ENCODE measurements around the gene VRK2.

VRK2 gene

GRCh38 chr2:58197894-58198293 lies 151.3 kb downstream of the VRK2 start:
- Histone ChIP-seq H2BK120ac (ENCODE audit: low read depth, low read length) (no peak overlapping the region), H2AK5ac (ENCODE audit: low read depth, low read length) (no peak overlapping the region), H2BK15ac (ENCODE audit: low read length) (no peak overlapping the region), H3K27ac (replicated peaks; ENCODE audit: low read length) (no peak overlapping the region), H3K36me3 (replicated peaks in 1 of 2; ENCODE audit: control insufficient read depth in 2 of 2, insufficient read depth in 2 of 2, low read length in 2 of 2) (peaks cover 2 to 81% of the 10 kb centered on the region in 2 donors), H3K9me3 (replicated peaks in 1 of 2; ENCODE audit: control insufficient read depth in 2 of 2, insufficient read depth in 1 of 2, low read depth in 1 of 2, low read length in 2 of 2) (no peaks in the 10 kb centered on the region), H3K14ac (ENCODE audit: low read length) (no peak overlapping the region), H3K79me1 (ENCODE audit: low read depth, low read length) (peaks cover 2% of the 10 kb centered on the region), H2BK12ac (ENCODE audit: low read length) (no peak overlapping the region), H3K4me3 (ENCODE audit: low read length in 2 of 2) (no peak overlapping the region), H3K23ac (ENCODE audit: low read depth, low read length, poor library complexity) (no peak overlapping the region), H3K4ac (ENCODE audit: low read length) (no peak overlapping the region), H3K9ac (ENCODE audit: low read depth, low read length, poor library complexity) (no peak overlapping the region), H3K27me3 (ENCODE audit: control insufficient read depth in 3 of 3, insufficient read depth in 3 of 3, low read depth in 1 of 3, low read length in 3 of 3) (no peaks in the 10 kb centered on the region), H3K4me2 (ENCODE audit: insufficient read depth, low read length, poor library complexity, severe bottlenecking) (no peak overlapping the region), H2BK5ac (ENCODE audit: low read length) (no peak overlapping the region), H4K8ac (ENCODE audit: low read depth, low read length) (no peak overlapping the region), H4K91ac (ENCODE audit: low read depth, low read length, poor library complexity) (no peak overlapping the region), H3K4me1 (ENCODE audit: control insufficient read depth in 2 of 2, insufficient read depth in 1 of 2, low read depth in 1 of 2, low read length in 2 of 2) (no peaks in the 10 kb centered on the region), H2AFZ (ENCODE audit: low read length) (no peak overlapping the region), H3K18ac (ENCODE audit: low read length) (no peak overlapping the region)
- no CpG with 5 or more reads among the region's 2 CpGs for WGBS, 2 donors (ENCODE audit: extremely low coverage in 2 of 2, insufficient read length in 2 of 2, insufficient replicate concordance in 1 of 2)
- DNase-seq (ENCODE audit: low spot score): no peak

DNA sequence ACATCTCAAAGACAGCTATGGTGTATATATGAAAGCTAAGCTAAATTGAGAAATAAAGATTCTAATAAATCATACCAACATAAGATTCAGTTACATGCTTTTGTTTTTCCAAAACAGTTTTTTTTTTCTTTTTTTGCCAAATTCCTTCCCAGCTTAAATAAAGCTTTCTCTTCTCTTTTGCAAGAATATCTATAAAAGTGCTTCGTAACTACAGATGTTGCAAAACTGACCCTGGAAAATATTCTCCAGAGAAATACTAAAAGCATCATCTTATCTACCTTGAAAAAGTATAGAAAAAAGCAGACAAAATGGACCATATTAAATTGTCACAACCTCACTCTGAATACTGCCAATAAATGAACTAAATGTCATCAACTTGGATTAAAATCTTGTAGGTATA lies 155.8 kb downstream of the VRK2 start:
- H4K8ac ChIP-seq (ENCODE audit: low read depth, low read length): no peak overlapping the region
- peaks cover 0 to 75% of the 10 kb centered on the region in 2 donors for H3K36me3 ChIP-seq (replicated peaks in 1 of 2; ENCODE audit: control insufficient read depth in 2 of 2, insufficient read depth in 2 of 2, low read length in 2 of 2)
- H2BK12ac ChIP-seq (ENCODE audit: low read length): no peak overlapping the region
- H3K23ac ChIP-seq (ENCODE audit: low read depth, low read length, poor library complexity): no peak overlapping the region
- no peaks in the 10 kb centered on the region for H3K79me1 ChIP-seq (ENCODE audit: low read depth, low read length)
- no peaks in the 10 kb centered on the region for H3K9me3 ChIP-seq (replicated peaks in 1 of 2; ENCODE audit: control insufficient read depth in 2 of 2, insufficient read depth in 1 of 2, low read depth in 1 of 2, low read length in 2 of 2)
- no peak overlapping the region for H3K14ac ChIP-seq (ENCODE audit: low read length)
- no peak overlapping the region for H3K27ac ChIP-seq (replicated peaks; ENCODE audit: low read length)
- H3K9ac ChIP-seq (ENCODE audit: low read depth, low read length, poor library complexity): no peak overlapping the region
- no peak overlapping the region for H3K18ac ChIP-seq (ENCODE audit: low read length)
- WGBS, 2 donors (ENCODE audit: extremely low coverage in 2 of 2, insufficient read length in 2 of 2, insufficient replicate concordance in 1 of 2): no CpG with 5 or more reads among the region's 1 CpG
- no peak overlapping the region for H3K4me2 ChIP-seq (ENCODE audit: insufficient read depth, low read length, poor library complexity, severe bottlenecking)
- H3K27me3 ChIP-seq (ENCODE audit: control insufficient read depth in 3 of 3, insufficient read depth in 3 of 3, low read depth in 1 of 3, low read length in 3 of 3): no peaks in the 10 kb centered on the region
- no peak overlapping the region for H4K91ac ChIP-seq (ENCODE audit: low read depth, low read length, poor library complexity)
- no peak overlapping the region for H2AK5ac ChIP-seq (ENCODE audit: low read depth, low read length)
- H3K4ac ChIP-seq (ENCODE audit: low read length): no peak overlapping the region
- no peak overlapping the region for H3K4me3 ChIP-seq (ENCODE audit: low read length in 2 of 2)
- DNase-seq (ENCODE audit: low spot score): no peak
- H2BK120ac ChIP-seq (ENCODE audit: low read depth, low read length): no peak overlapping the region
- H2AFZ ChIP-seq (ENCODE audit: low read length): no peak overlapping the region
- H2BK15ac ChIP-seq (ENCODE audit: low read length): no peak overlapping the region
- no peak overlapping the region for H2BK5ac ChIP-seq (ENCODE audit: low read length)
- H3K4me1 ChIP-seq (ENCODE audit: control insufficient read depth in 2 of 2, insufficient read depth in 1 of 2, low read depth in 1 of 2, low read length in 2 of 2): peaks cover 0 to 3% of the 10 kb centered on the region in 2 donors

- Histone ChIP-seq H4K91ac (ENCODE audit: low read depth, low read length, poor library complexity) (no peak overlapping the region), H4K8ac (ENCODE audit: low read depth, low read length) (no peak overlapping the region), H3K4ac (ENCODE audit: low read length) (no peak overlapping the region), H3K27me3 (ENCODE audit: control insufficient read depth in 3 of 3, insufficient read depth in 3 of 3, low read depth in 1 of 3, low read length in 3 of 3) (no peaks in the 10 kb centered on the region), H2BK5ac (ENCODE audit: low read length) (no peak overlapping the region), H3K4me2 (ENCODE audit: insufficient read depth, low read length, poor library complexity, severe bottlenecking) (no peak overlapping the region), H2AFZ (ENCODE audit: low read length) (no peak overlapping the region), H3K23ac (ENCODE audit: low read depth, low read length, poor library complexity) (no peak overlapping the region), H2BK120ac (ENCODE audit: low read depth, low read length) (no peak overlapping the region), H2AK5ac (ENCODE audit: low read depth, low read length) (no peak overlapping the region), H3K4me3 (ENCODE audit: low read length in 2 of 2) (no peak overlapping the region), H2BK12ac (ENCODE audit: low read length) (no peak overlapping the region), H3K14ac (ENCODE audit: low read length) (no peak overlapping the region), H2BK15ac (ENCODE audit: low read length) (no peak overlapping the region), H3K36me3 (replicated peaks in 1 of 2; ENCODE audit: control insufficient read depth in 2 of 2, insufficient read depth in 2 of 2, low read length in 2 of 2) (peaks cover 0 to 73% of the 10 kb centered on the region in 2 donors), H3K79me1 (ENCODE audit: low read depth, low read length) (no peaks in the 10 kb centered on the region), H3K4me1 (ENCODE audit: control insufficient read depth in 2 of 2, insufficient read depth in 1 of 2, low read depth in 1 of 2, low read length in 2 of 2) (peaks cover 0 to 4% of the 10 kb centered on the region in 2 donors), H3K9me3 (replicated peaks in 1 of 2; ENCODE audit: control insufficient read depth in 2 of 2, insufficient read depth in 1 of 2, low read depth in 1 of 2, low read length in 2 of 2) (peaks cover 0 to 3% of the 10 kb centered on the region in 2 donors), H3K27ac (replicated peaks; ENCODE audit: low read length) (no peak overlapping the region), H3K9ac (ENCODE audit: low read depth, low read length, poor library complexity) (no peak overlapping the region), H3K18ac (ENCODE audit: low read length) (no peak overlapping the region)
- DNase-seq (ENCODE audit: low spot score): no peak
These were observed 156.4 kb downstream of the VRK2 start for GRCh38 chr2:58203018-58203417.

- Histone ChIP-seq H2BK5ac (ENCODE audit: low read length) (no peak overlapping the region), H3K4me3 (ENCODE audit: low read length in 2 of 2) (no peak overlapping the region), H3K36me3 (replicated peaks in 1 of 2; ENCODE audit: control insufficient read depth in 2 of 2, insufficient read depth in 2 of 2, low read length in 2 of 2) (peaks cover 0 to 73% of the 10 kb centered on the region in 2 donors), H4K91ac (ENCODE audit: low read depth, low read length, poor library complexity) (no peak overlapping the region), H3K18ac (ENCODE audit: low read length) (no peak overlapping the region), H2BK15ac (ENCODE audit: low read length) (no peak overlapping the region), H3K14ac (ENCODE audit: low read length) (no peak overlapping the region), H4K8ac (ENCODE audit: low read depth, low read length) (no peak overlapping the region), H3K4ac (ENCODE audit: low read length) (no peak overlapping the region), H2AFZ (ENCODE audit: low read length) (no peak overlapping the region), H3K4me1 (ENCODE audit: control insufficient read depth in 2 of 2, insufficient read depth in 1 of 2, low read depth in 1 of 2, low read length in 2 of 2) (peaks cover 0 to 4% of the 10 kb centered on the region in 2 donors), H2AK5ac (ENCODE audit: low read depth, low read length) (no peak overlapping the region), H3K27me3 (ENCODE audit: control insufficient read depth in 3 of 3, insufficient read depth in 3 of 3, low read depth in 1 of 3, low read length in 3 of 3) (no peaks in the 10 kb centered on the region), H3K9me3 (replicated peaks in 1 of 2; ENCODE audit: control insufficient read depth in 2 of 2, insufficient read depth in 1 of 2, low read depth in 1 of 2, low read length in 2 of 2) (peaks cover 0 to 3% of the 10 kb centered on the region in 2 donors), H3K23ac (ENCODE audit: low read depth, low read length, poor library complexity) (no peak overlapping the region), H3K79me1 (ENCODE audit: low read depth, low read length) (no peaks in the 10 kb centered on the region), H3K27ac (replicated peaks; ENCODE audit: low read length) (no peak overlapping the region), H2BK12ac (ENCODE audit: low read length) (no peak overlapping the region), H2BK120ac (ENCODE audit: low read depth, low read length) (no peak overlapping the region), H3K9ac (ENCODE audit: low read depth, low read length, poor library complexity) (no peak overlapping the region), H3K4me2 (ENCODE audit: insufficient read depth, low read length, poor library complexity, severe bottlenecking) (no peak overlapping the region)
- no CpG with 5 or more reads among the region's 6 CpGs for WGBS, 2 donors (ENCODE audit: extremely low coverage in 2 of 2, insufficient read length in 2 of 2, insufficient replicate concordance in 1 of 2)
- no peak for DNase-seq (ENCODE audit: low spot score)
These were observed 157.8 kb downstream of the VRK2 start for GRCh38 chr2:58204195-58204959.

Data from neuronal stem cell (in vitro differentiated cells).